Hematopoietic multipotent progenitor cell (in vitro differentiated cells): ENCODE data around the gene TRAF2. TPM values are rescaled to one million over a fixed set of nuclear protein-coding genes. Genes with fewer than 3 reads are reported as not detected.

ENCODE experiments used
- DNase-seq, 3 donors: peaks; one replicate each; pipeline ENCODE4 v3.0.0-alpha.2; 2011 to 2015; ENCODE audit warnings: low read depth in 2 of 3, low spot score in 2 of 3
- total RNA-seq: library from RNA; depleted of rRNA; stranded (reverse); fragments of >200 nt; gene quantifications from one replicate; pipeline ENCODE4 v1.2.3, GENCODE V29; 2012

The TRAF2 gene
- total RNA-seq, 1 donor: 20.5 TPM

- no peak for DNase-seq
Measured at GRCh38 chr9:136910197-136910900, 24.0 kb downstream of the TRAF2 start.

- peak in 1 of 3 donors; percentile 13 for DNase-seq
Measured at GRCh38 chr9:136910901-136911245, 24.6 kb downstream of the TRAF2 start.

- DNase-seq: no peak
Measured at GRCh38 chr9:136913701-136914438, 27.6 kb downstream of the TRAF2 start.

- no peak for DNase-seq
Measured at GRCh38 chr9:136915632-136916329, 29.5 kb downstream of the TRAF2 start.

GRCh38 chr9:136916330-136917184 is 30.2 kb downstream of the TRAF2 start:
- DNase-seq: no peak

- no peak for DNase-seq
Measured at GRCh38 chr9:136917902-136918301, 31.6 kb downstream of the TRAF2 start.

- no peak for DNase-seq
Measured at GRCh38 chr9:136920069-136920468, 33.8 kb downstream of the TRAF2 start.

GRCh38 chr9:136920734-136921231 is 34.5 kb downstream of the TRAF2 start:
- DNase-seq: no peak

- no peak for DNase-seq
Measured at GRCh38 chr9:136921307-136921706, 35.0 kb downstream of the TRAF2 start.

- no peak for DNase-seq
Measured at GRCh38 chr9:136921718-136922117, 35.4 kb downstream of the TRAF2 start.

- no peak for DNase-seq
Measured at GRCh38 chr9:136922540-136922939, 36.2 kb downstream of the TRAF2 start.

GRCh38 chr9:136923881-136924280 is 37.6 kb downstream of the TRAF2 start:
- no peak for DNase-seq

- no peak for DNase-seq
Measured at GRCh38 chr9:136925414-136926153, 39.3 kb downstream of the TRAF2 start.

GRCh38 chr9:136926154-136926704 is 39.9 kb downstream of the TRAF2 start:
- no peak for DNase-seq

GRCh38 chr9:136926749-136927148 is 40.4 kb downstream of the TRAF2 start:
- DNase-seq: no peak

GRCh38 chr9:136927343-136928271 is 41.3 kb downstream of the TRAF2 start:
- DNase-seq: no peak

- DNase-seq: no peak
Measured at GRCh38 chr9:136928591-136928990, 42.3 kb downstream of the TRAF2 start.

GRCh38 chr9:136930014-136930413 is 43.7 kb downstream of the TRAF2 start:
- DNase-seq: no peak
